SIG-M5 (cell line): ENCODE results near the gene ITGB2.

Experiments used
- DNase-seq: peaks from one replicate; lab custom pipeline; 2025; lab: John Stamatoyannopoulos, UW

The ITGB2 gene

DNA sequence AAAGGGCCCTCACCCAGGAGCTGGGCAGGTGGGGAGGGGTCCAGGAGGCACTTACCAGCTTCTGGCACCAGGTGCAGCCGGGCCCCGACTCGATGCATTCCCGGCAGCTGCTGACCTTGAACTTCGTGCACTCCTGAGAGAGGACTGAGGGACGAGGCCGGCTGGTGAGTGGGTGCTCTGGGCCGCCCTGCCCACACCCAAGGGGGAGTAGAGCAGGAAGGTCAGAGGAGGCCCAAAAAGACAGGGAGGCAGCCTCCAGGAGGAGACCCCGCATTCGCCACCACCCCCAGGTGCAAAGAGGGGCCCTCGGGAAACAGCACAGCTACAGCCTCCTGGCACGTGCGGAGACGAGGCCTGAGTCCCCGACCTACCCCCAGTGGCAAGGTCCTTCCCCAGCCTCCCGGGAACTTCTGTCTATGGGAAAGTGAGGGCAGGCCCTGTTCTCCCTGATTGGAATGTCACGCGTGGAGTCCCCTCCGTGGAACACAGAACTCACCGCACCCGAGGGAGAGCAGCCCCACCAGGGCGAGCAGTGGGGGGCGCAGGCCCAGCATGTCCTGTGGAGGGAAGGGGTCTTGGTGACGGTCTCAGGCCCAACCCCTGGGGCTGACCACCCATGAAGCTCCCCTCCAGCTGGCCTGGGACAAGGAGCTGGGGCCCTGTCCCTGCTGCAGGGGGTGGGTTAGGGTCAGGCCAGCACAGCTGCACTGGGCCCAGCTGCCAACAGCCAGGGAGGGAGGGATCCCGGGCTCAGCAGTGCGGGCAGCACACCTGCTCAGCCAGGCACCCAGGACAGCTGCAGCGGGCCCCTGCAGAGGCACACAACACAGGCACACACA is 10.3 kb downstream of the ITGB2 start:
- DNase-seq = no peak

DNA sequence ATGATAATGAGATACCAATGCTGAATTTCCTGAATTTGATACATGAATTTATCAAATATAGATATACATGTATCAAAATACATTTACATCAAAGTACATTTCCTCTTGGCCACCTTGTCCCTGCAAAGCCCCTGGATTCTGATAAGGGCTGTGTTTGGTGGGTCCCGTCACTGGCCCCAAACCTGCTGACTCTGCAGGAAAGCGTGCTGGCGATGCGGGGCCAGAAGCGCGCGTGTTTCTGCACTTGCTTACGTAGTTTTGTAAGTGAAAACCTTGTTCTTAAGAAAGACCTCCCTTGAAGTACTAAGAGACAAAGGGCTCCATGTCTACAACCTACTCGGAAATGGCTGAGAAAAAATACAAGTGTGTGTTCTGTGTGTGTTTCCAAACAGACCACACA is 11.0 kb downstream of the ITGB2 start:
- DNase-seq = no peak

DNA sequence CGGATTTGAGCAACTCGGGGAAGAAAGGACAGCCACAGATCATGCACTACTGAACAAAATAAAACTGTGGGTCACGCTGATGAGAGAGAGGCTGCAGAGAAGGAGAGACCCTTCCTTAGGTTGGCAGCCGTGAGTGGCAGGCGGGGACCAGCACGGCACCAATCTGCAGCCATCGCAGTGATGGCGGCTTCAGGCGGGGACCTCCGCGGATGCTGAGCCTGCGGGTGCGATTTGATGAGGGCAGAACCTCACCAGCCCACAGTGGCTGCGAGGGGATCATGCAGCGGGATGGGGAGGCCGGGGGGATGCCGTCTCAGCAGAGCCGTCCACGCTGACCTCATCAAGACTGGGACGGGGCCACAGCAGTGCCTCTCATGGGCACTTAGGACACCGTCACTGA is 11.8 kb downstream of the ITGB2 start:
- DNase-seq = no peak

- no peak for DNase-seq
Measured at GRCh38 chr21:44907966-44908895, 12.5 kb downstream of the ITGB2 start.

DNA sequence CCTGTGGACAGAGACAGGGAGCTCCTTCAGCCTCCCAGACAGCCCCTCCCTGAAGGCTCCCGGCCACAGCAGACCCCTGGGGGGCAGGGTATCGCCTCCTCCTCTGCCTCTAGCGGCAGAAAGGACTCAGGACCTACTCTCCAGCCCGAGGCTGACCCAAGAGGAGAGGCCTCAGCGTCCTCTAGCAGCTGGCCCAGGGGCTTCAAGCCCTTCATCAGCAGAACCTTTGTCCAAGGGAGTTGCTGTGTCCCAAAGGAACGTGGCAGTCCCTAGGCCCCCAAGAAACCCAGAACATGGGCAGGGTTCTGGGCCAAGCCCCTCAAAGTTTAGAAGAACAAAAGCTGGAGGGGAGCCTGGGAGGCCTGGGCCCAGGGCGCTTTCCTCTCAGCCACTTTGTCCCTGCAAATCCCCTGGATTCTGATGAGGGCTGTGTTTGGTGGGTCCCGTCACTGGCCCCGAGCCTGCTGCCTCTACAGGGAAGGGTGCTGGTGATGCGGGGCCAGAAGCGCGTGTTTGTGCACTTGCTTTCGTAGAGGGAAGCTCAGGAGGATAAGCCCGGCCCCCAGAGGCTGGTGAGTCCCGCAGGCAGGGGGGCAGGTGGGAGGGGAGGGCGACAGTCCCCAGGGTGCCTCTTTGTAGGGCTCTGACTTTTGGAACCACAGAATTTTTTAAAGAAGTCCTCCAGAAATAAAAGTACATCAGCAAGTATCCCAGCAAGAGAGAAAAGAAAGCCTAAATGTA is 13.3 kb downstream of the ITGB2 start:
- DNase-seq = no peak

GRCh38 chr21:44905728-44906090 is 15.0 kb downstream of the ITGB2 start:
- no peak for DNase-seq

GRCh38 chr21:44905016-44905727 is 15.5 kb downstream of the ITGB2 start:
- no peak for DNase-seq

- no peak for DNase-seq
Measured at GRCh38 chr21:44904141-44904923, 16.4 kb downstream of the ITGB2 start.

DNA sequence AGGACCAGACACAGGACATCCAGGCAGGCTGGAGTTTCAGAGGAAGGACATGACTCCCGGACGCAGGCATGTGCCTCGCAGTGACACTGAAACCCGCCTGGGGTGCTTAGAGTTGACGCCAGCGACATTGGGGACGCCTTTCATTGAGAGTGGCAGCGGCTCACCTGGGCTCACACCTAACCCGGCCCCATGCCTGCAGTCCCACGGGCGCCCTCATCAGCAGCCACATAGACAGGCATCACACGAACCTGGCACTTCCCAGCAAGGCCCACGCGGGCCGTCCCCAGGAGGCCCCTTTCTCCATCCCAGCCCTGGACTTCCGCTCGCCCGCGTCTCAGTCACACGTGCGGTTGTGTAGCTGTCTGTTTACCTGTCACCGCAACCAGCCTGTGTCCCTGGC is 17.0 kb downstream of the ITGB2 start:
- DNase-seq = no peak

DNA sequence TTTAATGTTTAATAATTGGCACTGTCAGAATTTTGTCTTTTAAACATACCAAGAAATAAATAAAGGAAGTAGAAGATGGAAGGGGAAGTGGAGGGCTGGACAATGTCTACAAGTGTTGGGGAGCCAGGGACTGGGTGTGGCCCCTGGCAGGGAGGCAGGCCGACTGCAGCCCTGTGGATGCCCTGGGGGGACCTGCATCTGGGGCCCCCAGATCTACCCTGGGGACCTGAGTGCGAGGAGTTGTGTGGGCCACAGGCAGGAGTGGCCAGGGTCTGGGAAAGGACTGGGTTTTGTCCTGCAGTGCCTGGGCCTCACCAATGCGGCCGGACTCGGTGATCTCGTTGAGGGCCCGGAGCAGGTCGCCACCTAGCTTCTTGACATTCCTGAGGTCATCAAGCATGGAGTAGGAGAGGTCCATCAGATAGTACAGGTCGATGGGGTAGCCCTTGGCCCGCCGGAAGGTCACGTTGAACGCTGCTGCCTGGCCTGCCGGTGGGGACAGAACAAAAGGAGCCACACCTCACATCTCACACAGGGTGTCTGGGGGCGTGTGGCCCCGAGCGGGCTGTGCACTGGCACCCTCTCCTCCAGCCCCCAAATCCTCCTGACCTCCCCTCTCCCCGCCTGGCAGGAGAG is 17.5 kb downstream of the ITGB2 start:
- no peak for DNase-seq

- no peak for DNase-seq
Measured at GRCh38 chr21:44902268-44903049, 18.2 kb downstream of the ITGB2 start.

DNA sequence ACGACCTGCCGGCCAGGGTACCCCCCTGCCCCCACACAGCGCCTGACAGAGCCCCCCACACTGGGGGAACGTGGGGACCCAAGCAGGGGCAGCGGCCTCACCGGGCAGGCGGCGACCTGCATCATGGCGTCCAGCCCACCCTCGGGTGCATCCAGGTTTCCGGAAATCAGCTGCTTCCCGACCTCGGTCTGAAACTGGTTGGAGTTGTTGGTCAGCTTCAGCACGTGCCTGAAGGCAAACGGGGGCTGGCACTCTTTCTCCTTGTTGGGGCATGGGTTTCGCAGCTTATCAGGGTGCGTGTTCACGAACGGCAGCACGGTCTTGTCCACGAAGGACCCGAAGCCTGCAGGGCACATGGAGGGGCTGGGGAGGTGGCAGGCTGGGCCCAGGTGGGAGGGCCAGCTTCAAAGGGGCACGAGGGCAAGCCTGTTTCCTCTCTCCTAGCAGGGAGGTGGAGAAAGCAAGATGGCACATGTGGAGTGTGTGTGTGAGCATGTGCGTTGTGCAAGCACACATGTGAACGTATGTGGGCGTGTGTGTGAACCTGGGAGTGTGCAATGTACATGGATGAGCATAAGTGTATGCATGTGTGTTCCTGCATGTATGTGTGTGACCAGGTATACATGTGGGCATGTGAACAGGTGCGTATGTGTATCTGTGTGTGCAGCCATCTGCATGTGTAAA is 19.2 kb downstream of the ITGB2 start:
- no peak for DNase-seq

DNA sequence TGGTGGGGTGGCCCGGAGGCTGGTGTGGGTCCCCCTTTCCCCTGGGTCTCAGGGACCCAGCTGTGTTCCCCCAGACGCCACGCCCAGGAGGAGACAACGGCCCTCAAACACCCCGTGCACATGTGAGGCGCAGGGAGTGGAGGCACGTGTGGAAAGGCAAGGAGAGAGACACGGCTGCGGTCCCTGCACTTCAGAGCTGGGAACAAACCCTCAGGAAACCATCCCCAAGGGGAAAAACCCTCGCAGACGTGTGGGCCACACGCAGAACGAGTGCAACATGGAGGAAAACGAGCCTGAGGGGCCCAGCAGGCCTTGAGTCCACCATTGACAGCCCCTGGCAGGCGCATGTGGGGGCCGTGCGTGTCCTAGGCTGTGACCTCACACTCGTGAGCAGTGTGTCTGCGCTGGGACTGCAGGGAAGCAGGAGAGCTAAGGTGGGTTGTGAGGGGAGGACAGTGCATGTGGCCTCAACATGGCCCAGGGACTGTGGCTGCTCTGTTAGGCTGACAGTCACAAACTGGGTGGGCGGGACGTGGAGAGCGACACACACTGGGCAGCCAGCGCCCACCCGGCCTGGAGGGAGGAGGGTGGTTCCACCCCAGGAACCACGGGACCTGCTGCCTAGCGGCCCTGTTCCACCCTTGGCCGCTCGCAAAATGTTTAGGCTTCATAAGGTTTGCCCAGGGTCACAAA is 20.0 kb downstream of the ITGB2 start:
- no peak for DNase-seq

GRCh38 chr21:44899768-44900558 is 20.7 kb downstream of the ITGB2 start:
- DNase-seq = no peak

- DNase-seq = no peak
Measured at GRCh38 chr21:44898851-44899767, 21.6 kb downstream of the ITGB2 start.

GRCh38 chr21:44898011-44898488 is 22.6 kb downstream of the ITGB2 start:
- DNase-seq = no peak
